ENCODE measurements around the gene CDC42BPA. TPM values are rescaled to one million over a fixed set of nuclear protein-coding genes. Genes with fewer than 3 reads are reported as not detected.

Gene CDC42BPA
- total and polyA plus RNA-seq, 2 donors (not counting 3 experiments of a cell fraction or from before 2014, with no cell fraction given) = 26.1 to 92.6 TPM

- TF ChIP-seq CTCF (IDR thresholded peaks at IDR 0.05; ENCODE audit: extremely low read depth in 1 of 2, insufficient read depth in 1 of 2, low read depth in 1 of 2, low read length in 2 of 2) (no peak), JUN (IDR thresholded peaks at IDR 0.05; ENCODE audit: borderline replicate concordance, insufficient read depth, insufficient read length, low read depth) (no peak), POLR2AphosphoS5 (IDR thresholded peaks at IDR 0.05; ENCODE audit: insufficient read depth, low read depth, low read length) (no peak), MYC (IDR thresholded peaks at IDR 0.05; ENCODE audit: low read depth, low read length) (no peak), FOS (IDR thresholded peaks at IDR 0.05; ENCODE audit: borderline replicate concordance, insufficient read depth, low read length) (no peak), MAX (IDR thresholded peaks at IDR 0.05; ENCODE audit: insufficient read depth, insufficient read length) (no peak), POLR2A (IDR thresholded peaks at IDR 0.05; ENCODE audit: low read depth, low read length) (no peak), EZH2 (IDR thresholded peaks at IDR 0.05; ENCODE audit: borderline replicate concordance, low read depth, low read length, severe bottlenecking) (no peak), GATA2 (IDR thresholded peaks at IDR 0.05; ENCODE audit: insufficient read depth, insufficient read length, low read depth, low read length) (no peak)
- CTCF ChIA-PET = interaction anchor here (0.9 kb wide), 1 partner anchor 25 kb away, joined by 3 read pairs; no protein-coding TSS in a partner anchor
Observed at GRCh38 chr1:227273557-227273956, 44.7 kb downstream of the CDC42BPA start.

More at GRCh38 chr1:227273557-227273956, 44.7 kb downstream of the CDC42BPA start:
- Histone ChIP-seq H3K27ac (ENCODE audit: insufficient read depth, low read depth, low read length) (no peak overlapping the region), H4K20me1 (replicated peaks; ENCODE audit: control insufficient read depth, extremely low read depth, insufficient read depth, low read length) (peaks cover 14% of the 10 kb centered on the region), H3K9me1 (replicated peaks; ENCODE audit: control insufficient read depth, extremely low read depth, insufficient read depth, low read length) (no peaks in the 10 kb centered on the region), H3K4me1 (ENCODE audit: control insufficient read depth, extremely low read depth, insufficient read depth, low read length) (peaks cover 5% of the 10 kb centered on the region), H3K4me2 (ENCODE audit: insufficient read depth, low read length) (no peak overlapping the region), H2AFZ (ENCODE audit: low read depth, low read length) (no peak overlapping the region), H3K9me3 (replicated peaks; ENCODE audit: control insufficient read depth, insufficient read depth, low read length) (no peaks in the 10 kb centered on the region), H3K36me3 (ENCODE audit: control insufficient read depth in 2 of 2, extremely low read depth in 1 of 2, insufficient read depth in 2 of 2, low read length in 2 of 2) (no peaks in the 10 kb centered on the region), H3K27me3 (ENCODE audit: control insufficient read depth in 2 of 2, insufficient read depth in 2 of 2, low read length in 2 of 2) (no peaks in the 10 kb centered on the region), H3K9ac (replicated peaks; ENCODE audit: extremely low read depth, insufficient read depth, low read length) (no peak overlapping the region), H3K79me2 (ENCODE audit: control insufficient read depth, insufficient read depth, low read length) (peaks cover 69% of the 10 kb centered on the region), H3K4me3 (replicated peaks in 1 of 3; ENCODE audit: insufficient read depth in 1 of 3, low read depth in 1 of 3, low read length in 3 of 3) (no peak overlapping the region)
- no TSS peak for BruUV-seq (replicated peaks)
- intact Hi-C loops (cut with micrococcal nuclease) (no loop called here), dilution Hi-C loops (cut with MboI; ENCODE audit: extremely low pct_ligation_motif_present, low sequenced_read_pairs) (no loop called here)
- DNase-seq (ENCODE audit: low read depth, low spot score) (peak; percentile 39), FAIRE-seq (no peak)
- POLR2A ChIA-PET = no interaction called here

Measured in endothelial cell of umbilical vein (primary cell).